ENCODE measurements around the gene PCMT1. TPM values are rescaled to one million over a fixed set of nuclear protein-coding genes. Genes with fewer than 3 reads are reported as not detected.

PCMT1 gene
- total RNA-seq, 1 experiment from 2014 or later = 117 TPM

GRCh38 chr6:149813351-149813750, 63.8 kb downstream of the PCMT1 start:
- Mint-ChIP-seq H3K27me3 (ENCODE audit: insufficient read depth, unreplicated experiment) (no peaks in the 10 kb centered on the region), H3K4me1 (ENCODE audit: insufficient read depth, unreplicated experiment) (no peaks in the 10 kb centered on the region), H3K4me3 (ENCODE audit: unreplicated experiment) (no peak overlapping the region), H3K27ac (ENCODE audit: low read depth, unreplicated experiment) (no peak overlapping the region), H3K9me3 (ENCODE audit: unreplicated experiment) (no peaks in the 10 kb centered on the region), H3K36me3 (ENCODE audit: insufficient read depth, unreplicated experiment) (peaks cover 53% of the 10 kb centered on the region)
- no TSS peak for BruUV-seq (replicated peaks)
- DNase-seq (ENCODE audit: unreplicated experiment) = no peak
- POLR2A ChIA-PET = interaction anchor here (0.7 kb wide), 1 partner anchor 19 kb away, joined by 3 read pairs; no protein-coding TSS in a partner anchor
- TF ChIP-seq CTCF (IDR thresholded peaks at IDR 0.05; ENCODE audit: unreplicated experiment) = no peak
- CTCF ChIA-PET = interaction anchor here (0.5 to 1.3 kb wide), 3 partner anchors 19 to 111 kb away, joined by 3 to 4 read pairs (median 3); no protein-coding TSS in a partner anchor
- intact Hi-C loops (cut with micrococcal nuclease) = no loop called here

- Mint-ChIP-seq H3K9me3 (ENCODE audit: unreplicated experiment) (no peaks in the 10 kb centered on the region), H3K36me3 (ENCODE audit: insufficient read depth, unreplicated experiment) (peaks cover 42% of the 10 kb centered on the region), H3K4me1 (ENCODE audit: insufficient read depth, unreplicated experiment) (no peaks in the 10 kb centered on the region), H3K27ac (ENCODE audit: low read depth, unreplicated experiment) (no peak overlapping the region), H3K27me3 (ENCODE audit: insufficient read depth, unreplicated experiment) (no peaks in the 10 kb centered on the region), H3K4me3 (ENCODE audit: unreplicated experiment) (no peak overlapping the region)
- CTCF ChIA-PET = interaction anchor here (0.6 to 0.7 kb wide), 4 partner anchors 24 to 1291 kb away, joined by 3 to 5 read pairs (median 3); no protein-coding TSS in a partner anchor
- intact Hi-C loops (cut with micrococcal nuclease) = no loop called here
- DNase-seq (ENCODE audit: unreplicated experiment) = no peak
- no TSS peak for BruUV-seq (replicated peaks)
- POLR2A ChIA-PET = no interaction called here
- no peak for TF ChIP-seq CTCF (IDR thresholded peaks at IDR 0.05; ENCODE audit: unreplicated experiment)
Measured at GRCh38 chr6:149815788-149816187, 66.2 kb downstream of the PCMT1 start.

GRCh38 chr6:149820506-149820905, 71.0 kb downstream of the PCMT1 start:
- DNase-seq (ENCODE audit: unreplicated experiment) = no peak
- POLR2A ChIA-PET = no interaction called here
- TF ChIP-seq CTCF (IDR thresholded peaks at IDR 0.05; ENCODE audit: unreplicated experiment) = no peak
- H3K4me1 Mint-ChIP-seq (ENCODE audit: insufficient read depth, unreplicated experiment) = no peaks in the 10 kb centered on the region
- CTCF ChIA-PET = interaction anchor here (2.4 kb wide), 1 partner anchor 15 kb away, joined by 7 read pairs; no protein-coding TSS in a partner anchor
- H3K27ac Mint-ChIP-seq (ENCODE audit: low read depth, unreplicated experiment) = no peak overlapping the region
- BruUV-seq (replicated peaks) = no TSS peak
- no peaks in the 10 kb centered on the region for H3K27me3 Mint-ChIP-seq (ENCODE audit: insufficient read depth, unreplicated experiment)
- H3K9me3 Mint-ChIP-seq (ENCODE audit: unreplicated experiment) = no peaks in the 10 kb centered on the region
- peaks cover 58% of the 10 kb centered on the region for H3K36me3 Mint-ChIP-seq (ENCODE audit: insufficient read depth, unreplicated experiment)
- intact Hi-C loops (cut with micrococcal nuclease) = loop anchor here (5.0 kb wide), 1 partner anchor 98 kb away; no protein-coding TSS in a partner anchor
- H3K4me3 Mint-ChIP-seq (ENCODE audit: unreplicated experiment) = no peak overlapping the region

- DNase-seq (ENCODE audit: unreplicated experiment) = no peak
- BruUV-seq (replicated peaks) = no TSS peak
- Mint-ChIP-seq H3K27ac (ENCODE audit: low read depth, unreplicated experiment) (no peak overlapping the region), H3K4me3 (ENCODE audit: unreplicated experiment) (no peak overlapping the region), H3K27me3 (ENCODE audit: insufficient read depth, unreplicated experiment) (no peaks in the 10 kb centered on the region), H3K9me3 (ENCODE audit: unreplicated experiment) (no peaks in the 10 kb centered on the region), H3K4me1 (ENCODE audit: insufficient read depth, unreplicated experiment) (no peaks in the 10 kb centered on the region), H3K36me3 (ENCODE audit: insufficient read depth, unreplicated experiment) (peaks cover 57% of the 10 kb centered on the region)
- POLR2A ChIA-PET = interaction anchor here (2.7 kb wide), 1 partner anchor 14 kb away, joined by 5 read pairs; no protein-coding TSS in a partner anchor
- CTCF ChIA-PET = interaction anchor here (0.6 to 2.4 kb wide), 5 partner anchors 11 to 259 kb away, joined by 3 to 7 read pairs (median 6); no protein-coding TSS in a partner anchor
- TF ChIP-seq CTCF (IDR thresholded peaks at IDR 0.05; ENCODE audit: unreplicated experiment) = no peak
- intact Hi-C loops (cut with micrococcal nuclease) = loop anchor here (5.0 kb wide), 1 partner anchor 99 kb away; no protein-coding TSS in a partner anchor
Measured at GRCh38 chr6:149821492-149821891, 72.0 kb downstream of the PCMT1 start.
